Measurements from ENCODE around the gene LSM14B.
A peak's percentile ranks its signal among the peaks of the same experiment; 100 is the strongest.

Gene LSM14B

DNA sequence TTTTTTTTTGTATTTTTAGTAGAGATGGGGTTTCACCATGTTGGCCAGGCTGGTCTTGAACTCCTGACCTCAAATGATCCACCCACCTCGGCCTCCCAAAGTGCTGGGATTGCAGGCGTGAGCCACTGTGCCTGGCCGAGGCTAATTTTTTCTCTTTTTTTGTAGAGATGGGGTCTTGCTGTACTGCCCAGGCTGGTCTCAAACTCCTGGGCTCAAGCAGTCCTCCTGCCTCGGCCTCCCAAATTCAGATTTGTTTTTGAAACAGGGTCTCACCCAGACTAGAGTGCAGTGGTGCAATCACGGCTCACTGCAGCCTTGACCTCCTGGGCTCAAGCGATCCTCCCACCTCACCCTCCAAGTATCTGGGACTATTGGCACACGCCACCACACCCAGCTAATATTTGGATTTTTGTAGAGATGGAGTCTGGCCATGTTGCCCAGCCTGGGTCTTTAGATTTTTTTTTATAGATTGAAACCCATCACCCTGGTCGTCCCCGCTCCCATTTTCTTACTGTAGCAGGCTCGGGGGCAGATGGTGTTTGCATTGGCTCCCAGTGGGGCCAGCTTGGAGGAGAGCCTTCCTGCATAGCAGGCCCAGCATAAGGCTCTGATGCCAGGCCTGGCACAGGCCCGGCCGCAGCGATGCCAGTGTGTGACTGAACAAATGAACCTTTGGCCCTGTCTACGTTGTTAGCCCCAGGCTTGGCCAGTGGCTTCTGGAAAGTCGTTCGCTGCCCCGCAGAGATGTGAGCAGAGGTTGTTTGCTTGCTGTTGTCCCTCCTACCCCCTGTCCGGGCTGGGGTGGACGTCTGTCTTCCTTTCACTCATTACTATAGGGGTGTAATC lies 56.3 kb downstream of the LSM14B start:
- Histone ChIP-seq H3K4me3 (ENCODE audit: low read length) (no peak overlapping the region), H3K27ac (ENCODE audit: low read depth, low read length) (no peak overlapping the region), H3K27me3 (ENCODE audit: control insufficient read depth, insufficient read depth, low read length) (no peaks in the 10 kb centered on the region), H3K4me1 (ENCODE audit: control insufficient read depth, insufficient read depth, low read length) (peaks cover 2% of the 10 kb centered on the region), H3K36me3 (ENCODE audit: control insufficient read depth, insufficient read depth, low read length) (peaks cover 5% of the 10 kb centered on the region), H3K9ac (ENCODE audit: low read length) (no peak overlapping the region)

DNA sequence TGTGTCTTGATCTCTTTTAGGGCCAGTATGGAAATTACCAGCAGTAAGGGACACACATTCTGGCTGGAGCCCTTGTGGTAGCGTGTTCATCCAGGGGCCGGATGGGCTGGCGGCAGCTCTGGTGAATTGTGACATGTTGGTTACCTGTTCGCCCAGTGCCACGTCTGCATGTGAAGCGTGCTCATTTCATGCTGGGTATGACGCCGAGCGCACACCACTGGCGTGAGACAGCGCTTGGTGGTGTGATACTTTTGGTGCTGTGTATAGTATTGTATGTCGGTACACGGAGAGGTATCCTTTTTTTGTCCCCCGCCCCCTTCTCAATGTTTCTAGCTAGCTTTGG lies 56.9 kb downstream of the LSM14B start:
- Histone ChIP-seq H3K27ac (ENCODE audit: low read depth, low read length) (no peak overlapping the region), H3K36me3 (ENCODE audit: control insufficient read depth, insufficient read depth, low read length) (peaks cover 5% of the 10 kb centered on the region)

GRCh38 chr20:62181808-62182207 lies 59.5 kb downstream of the LSM14B start:
- Histone ChIP-seq H3K36me3 (ENCODE audit: control insufficient read depth, insufficient read depth, low read length) (no peaks in the 10 kb centered on the region), H3K27ac (ENCODE audit: low read depth, low read length) (no peak overlapping the region), H3K4me3 (ENCODE audit: low read length) (peak overlapping the region; percentile 93), H3K9ac (ENCODE audit: low read length) (no peak overlapping the region), H3K4me1 (ENCODE audit: control insufficient read depth, insufficient read depth, low read length) (peaks cover 6% of the 10 kb centered on the region), H3K27me3 (ENCODE audit: control insufficient read depth, insufficient read depth, low read length) (no peaks in the 10 kb centered on the region)

More for the DNA sequence above, 56.9 kb downstream of the LSM14B start:
- no peaks in the 10 kb centered on the region for H3K27me3 ChIP-seq (ENCODE audit: control insufficient read depth, insufficient read depth, low read length)
- H3K9ac ChIP-seq (ENCODE audit: low read length): no peak overlapping the region
- H3K4me1 ChIP-seq (ENCODE audit: control insufficient read depth, insufficient read depth, low read length): peaks cover 6% of the 10 kb centered on the region
- H3K4me3 ChIP-seq (ENCODE audit: low read length): no peak overlapping the region

DNA sequence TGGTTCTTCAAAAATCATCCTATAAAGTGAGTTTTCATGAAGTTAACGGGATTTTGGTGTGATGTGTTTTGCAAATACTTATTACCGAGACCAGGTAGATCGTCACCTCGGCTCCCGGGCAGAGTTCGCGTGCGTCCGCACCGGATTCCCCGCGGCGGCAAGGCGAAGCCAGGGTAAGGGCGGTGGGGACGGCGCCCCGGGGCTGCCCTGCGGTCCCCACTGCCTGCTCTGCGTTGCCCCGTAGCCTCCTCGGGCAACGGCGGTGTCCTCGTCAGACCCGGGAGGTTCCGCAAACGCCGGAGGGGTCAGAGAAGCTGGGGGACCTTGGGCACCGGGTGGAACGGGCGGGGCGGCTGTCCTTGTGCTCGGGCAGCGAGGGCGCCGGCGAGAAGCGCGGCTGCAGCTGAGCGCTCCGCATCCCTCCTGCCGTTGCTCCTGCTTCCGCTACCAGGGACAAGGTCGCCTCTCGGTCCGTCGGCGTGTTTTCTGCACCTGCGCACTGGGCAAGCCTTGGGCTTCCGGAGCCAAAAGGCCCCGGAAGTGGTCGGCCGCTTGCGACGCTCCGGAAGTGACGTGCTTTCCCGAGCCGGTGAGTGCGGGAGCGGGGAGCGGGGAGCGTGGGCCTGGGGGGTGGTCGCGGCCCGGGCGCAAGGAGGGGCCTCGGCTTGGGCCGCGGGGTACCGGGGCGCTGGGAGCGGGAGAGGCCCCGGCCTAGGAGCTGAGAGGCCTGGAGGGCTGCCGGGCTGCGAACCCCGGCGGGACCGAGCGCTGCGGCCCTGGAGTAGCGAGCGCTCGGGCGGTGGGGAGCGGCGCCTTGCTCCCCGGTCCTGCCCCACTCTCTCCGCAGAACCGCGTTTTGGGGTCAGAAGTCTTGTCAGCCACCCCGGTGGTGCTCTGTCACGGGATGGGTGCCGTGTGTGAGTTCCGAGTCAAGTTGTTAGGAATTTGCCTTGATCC lies 60.5 kb downstream of the LSM14B start, which contains the start of gene MTG2:
Gene MTG2, plus strand, starts transcription at position 560 of the 957 bp plus-strand sequence. CDS start 10,393 bp downstream, outside the sequence.
- no peaks in the 10 kb centered on the region for H3K27me3 ChIP-seq (ENCODE audit: control insufficient read depth, insufficient read depth, low read length)
- H3K36me3 ChIP-seq (ENCODE audit: control insufficient read depth, insufficient read depth, low read length): no peaks in the 10 kb centered on the region
- H3K4me1 ChIP-seq (ENCODE audit: control insufficient read depth, insufficient read depth, low read length): peaks cover 6% of the 10 kb centered on the region
- peak within 1 kb of the TSS; percentile 93 for H3K4me3 ChIP-seq (ENCODE audit: low read length)
- H3K9ac ChIP-seq (ENCODE audit: low read length): peak within 1 kb of the TSS; percentile 80
- H3K27ac ChIP-seq (ENCODE audit: low read depth, low read length): peak within 1 kb of the TSS; percentile 86

- Histone ChIP-seq H3K36me3 (ENCODE audit: control insufficient read depth, insufficient read depth, low read length) (no peaks in the 10 kb centered on the region), H3K4me3 (ENCODE audit: low read length) (peak overlapping the region; percentile 93), H3K4me1 (ENCODE audit: control insufficient read depth, insufficient read depth, low read length) (peaks cover 6% of the 10 kb centered on the region), H3K27me3 (ENCODE audit: control insufficient read depth, insufficient read depth, low read length) (no peaks in the 10 kb centered on the region), H3K9ac (ENCODE audit: low read length) (peak overlapping the region; percentile 80), H3K27ac (ENCODE audit: low read depth, low read length) (peak overlapping the region; percentile 86)
Observed at GRCh38 chr20:62183426-62184142, 61.3 kb downstream of the LSM14B start.
